HG03045 (cell line): ENCODE results near the gene MCM5.
"Not testable (repeated sequence)": the region's sequence is repeated elsewhere in the genome, so short reads cannot be mapped to it uniquely, and the experiment has no call there.

ENCODE experiments used
- ATAC-seq: cut with Tn5 transposase; IDR thresholded peaks from one replicate; pipeline ENCODE4 v1.9.1; 2021; ENCODE audit warnings: mild to moderate bottlenecking, moderate library complexity; ENCODE audit not compliant: unreplicated experiment

MCM5 gene

DNA sequence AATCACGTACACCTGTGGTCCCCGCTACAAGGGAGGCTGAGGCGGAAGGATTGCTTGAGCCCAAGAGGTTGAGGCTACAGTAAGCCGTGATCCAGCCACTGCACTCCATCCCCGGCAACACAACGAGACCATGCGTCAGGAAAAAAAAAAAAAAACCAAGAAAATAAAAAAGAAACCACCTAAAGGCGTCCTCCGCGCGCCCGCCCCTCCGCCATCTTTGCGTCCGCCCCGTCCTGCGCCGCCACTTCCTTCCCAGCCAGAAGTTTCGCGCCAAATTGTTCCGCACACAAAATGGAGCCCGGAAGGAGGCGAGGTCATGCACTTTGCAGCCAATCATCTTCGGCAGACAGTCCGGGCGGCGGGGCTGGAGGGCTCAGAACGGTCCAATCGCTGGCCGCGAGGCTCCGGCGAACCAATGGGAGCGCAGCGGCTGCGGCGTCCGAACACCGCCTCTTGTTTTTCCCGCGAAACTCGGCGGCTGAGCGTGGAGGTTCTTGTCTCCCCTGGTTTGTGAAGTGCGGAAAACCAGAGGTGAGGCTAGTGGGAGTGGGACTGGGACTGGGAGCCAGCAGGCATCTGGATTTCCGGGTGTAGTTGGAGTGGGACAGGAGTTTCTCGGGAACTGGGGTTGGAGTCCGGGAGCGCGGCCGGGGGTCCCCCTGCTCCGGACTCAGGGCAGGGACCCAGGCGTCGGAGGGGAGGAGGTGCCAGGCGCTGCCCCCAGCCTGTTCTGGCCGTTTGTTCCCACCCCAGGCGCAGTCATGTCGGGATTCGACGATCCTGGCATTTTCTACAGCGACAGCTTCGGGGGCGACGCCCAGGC lies at the start of gene MCM5:
Gene MCM5 (plus strand): TSS at position 463 of the 823 bp plus-strand sequence. CDS start 299 bp downstream, at position 762.
- ATAC-seq: peak; percentile 95

DNA sequence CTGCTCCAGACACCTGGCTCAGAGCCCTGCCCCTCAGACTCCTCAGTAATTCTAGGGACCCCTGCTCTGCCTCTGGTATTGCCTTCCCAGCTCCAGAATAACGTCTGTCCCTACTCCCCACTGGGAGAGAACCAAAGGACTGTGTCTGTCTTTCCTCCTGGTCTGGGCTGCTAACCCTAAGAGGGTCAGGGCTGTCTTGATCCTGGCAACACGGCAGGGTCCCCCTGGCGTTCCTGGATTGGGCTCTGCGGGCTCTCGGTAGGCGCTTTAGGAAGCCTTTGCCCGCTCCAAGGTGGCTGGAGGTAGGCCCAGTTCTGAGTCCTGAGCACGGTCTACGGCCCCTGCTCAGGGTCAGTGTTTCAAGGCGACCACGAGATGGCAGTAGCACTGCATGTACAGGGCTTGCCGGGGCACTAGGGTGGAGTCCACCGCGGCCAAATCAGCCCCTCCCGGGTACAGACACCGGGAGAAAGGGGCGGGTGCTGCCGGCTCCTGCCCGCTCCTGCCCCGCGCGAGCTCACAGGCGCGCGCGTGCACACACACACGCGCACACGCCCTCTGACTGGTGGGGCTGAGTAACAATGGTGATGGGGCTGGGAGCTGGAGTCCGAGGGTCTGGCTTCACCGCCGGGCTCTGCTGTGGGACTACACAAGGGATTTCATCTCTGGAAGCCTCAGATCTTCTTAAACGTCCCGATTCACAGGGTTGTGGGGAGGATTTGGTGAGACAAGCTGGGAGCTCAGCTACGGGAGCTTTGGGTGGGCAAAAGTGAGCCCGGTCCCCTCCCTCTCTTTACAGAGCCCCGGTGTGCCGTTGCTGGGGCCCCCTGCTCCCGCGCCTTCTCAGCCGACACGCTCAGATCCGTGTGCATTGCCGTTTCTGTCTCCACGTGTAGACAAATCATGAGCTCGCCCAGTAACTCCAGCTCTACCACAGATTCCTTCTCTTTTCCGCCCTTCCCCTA lies 49.1 kb upstream of the MCM5 start:
- peak; percentile 61 for ATAC-seq

DNA sequence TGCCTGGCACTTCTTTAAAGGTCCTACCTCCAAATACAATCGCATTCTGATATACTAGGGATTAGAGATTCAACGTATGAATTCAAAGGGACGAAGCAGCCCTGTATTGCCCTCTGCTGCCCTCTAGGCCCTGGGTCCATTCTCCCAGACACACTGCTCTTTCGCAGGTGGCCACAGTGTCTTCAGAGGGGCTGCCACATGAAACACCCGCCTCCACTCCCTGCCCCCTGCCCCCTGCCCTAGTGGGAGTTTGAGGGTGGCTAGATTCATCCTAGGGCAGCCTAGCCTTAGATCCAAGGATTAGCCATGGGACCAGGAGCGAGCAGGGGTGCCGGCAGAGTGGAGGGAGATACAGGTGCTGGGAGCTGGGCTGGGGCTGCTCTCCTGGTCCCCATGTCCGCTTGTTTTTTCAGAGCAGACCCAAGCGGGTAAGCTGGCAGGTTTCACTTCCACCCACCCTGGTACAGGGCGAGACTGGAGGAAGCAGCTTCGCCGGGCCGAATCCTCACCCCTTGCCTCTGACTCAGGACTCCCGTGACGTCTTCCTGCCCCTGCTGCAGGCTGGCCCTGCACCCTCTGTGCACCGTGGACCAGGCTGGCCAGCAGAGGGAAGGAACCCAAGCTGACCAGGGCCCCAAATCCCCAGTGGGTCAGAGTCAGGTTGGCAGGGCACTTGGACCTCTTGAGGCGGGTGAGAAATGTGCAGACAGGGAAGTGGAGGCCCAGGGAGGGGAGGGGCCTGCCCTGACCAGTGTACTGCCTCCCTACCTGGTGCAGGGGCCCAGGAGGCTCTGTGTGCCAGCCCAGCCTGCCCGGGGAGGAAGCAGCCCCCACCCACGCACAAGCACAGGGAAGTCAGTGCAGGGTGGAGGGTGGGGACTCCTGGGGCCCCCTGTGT lies 47.5 kb upstream of the MCM5 start:
- ATAC-seq: no peak

DNA sequence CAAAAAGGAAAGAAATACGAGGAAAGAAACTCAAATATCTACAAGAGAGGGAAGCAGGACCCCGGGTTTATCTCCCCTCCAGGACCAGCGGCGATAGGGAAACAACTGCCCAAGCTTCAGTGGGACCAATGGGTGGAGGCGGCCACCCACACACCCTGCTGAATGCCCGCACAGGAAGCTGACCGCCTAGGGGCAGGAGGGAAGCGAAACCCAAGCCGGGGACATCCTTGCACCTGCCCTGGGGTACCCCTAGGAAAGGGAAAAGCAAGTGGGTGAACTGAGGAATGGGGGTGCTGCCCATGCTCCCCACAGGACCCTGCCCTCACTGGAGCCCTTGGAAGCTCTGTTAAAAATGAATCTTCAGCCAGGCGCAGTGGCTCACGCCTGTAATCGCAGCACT lies 46.6 kb upstream of the MCM5 start:
- no peak for ATAC-seq

GRCh38 chr22:35354068-35354467 lies 45.9 kb upstream of the MCM5 start:
- ATAC-seq: no peak

DNA sequence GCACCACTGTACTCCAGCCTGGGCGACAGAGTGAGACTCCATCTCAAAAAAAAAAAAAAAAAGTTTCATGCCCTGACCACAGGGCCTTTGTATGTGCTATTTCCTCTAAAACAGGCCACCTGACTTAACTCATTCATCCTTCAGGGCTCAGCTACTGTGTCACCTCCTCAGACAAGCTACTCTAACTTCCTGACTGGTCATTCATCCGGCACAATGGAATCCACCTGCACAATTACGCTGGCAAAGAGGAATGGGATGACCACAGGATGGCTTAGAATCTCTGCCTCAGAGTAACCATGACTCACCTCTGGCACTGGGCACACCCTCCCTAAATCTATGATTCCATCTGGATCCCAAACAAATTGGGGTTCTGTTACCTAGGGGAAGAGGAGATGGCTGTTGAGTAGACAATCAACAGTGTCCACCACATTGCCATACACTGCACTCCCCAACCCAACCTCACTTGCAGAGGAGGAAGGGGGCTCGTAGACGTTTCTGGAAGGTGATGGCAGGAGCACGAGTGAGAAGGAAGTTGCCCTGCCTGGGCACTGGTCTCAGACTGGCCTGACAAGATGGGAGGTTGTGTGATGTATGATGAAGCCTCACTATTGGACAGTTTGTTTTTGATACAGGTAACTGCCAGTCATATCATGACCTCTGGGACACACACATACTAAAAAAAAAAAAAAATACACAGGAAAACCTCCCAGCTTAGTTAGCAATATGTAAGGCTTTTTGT lies 41.9 kb upstream of the MCM5 start:
- ATAC-seq: no peak

- no peak for ATAC-seq
Observed at GRCh38 chr22:35359380-35360065, 40.4 kb upstream of the MCM5 start.

DNA sequence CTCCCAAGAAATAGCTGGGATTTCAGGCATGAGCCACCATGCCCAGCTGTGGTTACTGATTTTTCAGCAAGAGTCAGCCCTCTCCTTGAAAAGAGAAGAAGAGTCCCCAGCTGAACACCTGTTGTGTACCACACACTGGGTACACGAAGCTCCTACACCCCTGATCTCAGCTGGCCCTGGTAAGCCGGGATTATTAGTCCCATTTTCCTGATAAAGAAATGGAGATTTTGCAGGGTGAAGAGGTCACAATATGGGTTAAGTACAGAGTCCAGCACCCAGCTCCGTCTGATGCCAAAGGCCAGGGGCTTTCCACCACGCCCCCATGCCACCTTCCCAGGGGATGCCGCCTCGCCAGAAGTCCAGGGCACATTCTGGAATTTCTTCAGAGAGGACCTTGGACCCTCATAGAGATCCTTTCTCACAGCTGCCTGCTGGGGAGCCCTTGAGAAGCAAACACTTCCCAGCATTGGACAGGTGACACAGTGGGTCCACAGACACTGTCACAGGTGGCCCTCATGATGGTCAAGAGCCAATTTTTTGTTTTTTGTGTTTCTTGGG lies 38.9 kb upstream of the MCM5 start:
- no peak for ATAC-seq

DNA sequence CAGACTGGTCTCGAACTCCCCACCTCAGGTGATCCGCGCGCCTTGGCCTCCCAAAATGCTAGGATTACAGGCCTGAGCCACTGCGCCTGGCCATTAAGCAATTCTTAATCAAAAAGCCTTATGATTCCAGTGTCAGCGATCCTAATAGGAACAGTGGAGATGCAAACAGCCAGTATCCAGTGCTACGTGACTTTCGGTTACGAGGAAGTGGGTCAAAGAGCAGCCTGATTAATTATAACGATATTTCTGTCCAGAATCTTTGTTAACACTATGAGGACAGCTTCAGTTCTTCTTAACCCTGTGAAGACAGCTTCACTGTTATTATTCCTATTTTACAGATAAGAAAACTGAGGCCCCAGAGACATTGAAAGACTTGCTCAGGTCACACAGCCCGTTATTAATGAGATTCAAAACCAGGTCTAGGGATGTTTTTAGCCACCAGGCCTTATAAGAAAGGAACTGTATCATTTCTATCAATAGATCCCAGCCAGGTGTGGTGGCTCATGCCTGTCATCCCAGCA lies 36.3 kb upstream of the MCM5 start:
- no peak for ATAC-seq

DNA sequence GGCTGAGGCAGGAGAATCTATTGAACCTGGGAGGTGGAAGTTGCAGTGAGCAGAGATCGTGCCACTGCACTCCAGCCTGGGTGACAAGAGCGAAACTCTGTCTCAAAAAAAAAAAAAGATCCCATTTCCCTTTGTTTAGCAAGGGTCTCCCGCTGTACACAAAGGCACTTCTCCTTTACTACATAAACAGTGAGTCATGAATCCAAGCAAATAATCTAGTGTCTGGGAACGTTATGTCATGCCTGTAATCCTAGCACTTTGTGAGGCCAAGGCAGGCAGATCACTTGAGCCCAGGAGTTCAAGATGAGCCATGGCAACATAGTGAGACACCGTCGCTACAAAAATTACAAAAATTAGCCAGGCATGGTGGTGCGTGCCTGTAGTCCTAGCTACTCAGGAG lies 35.7 kb upstream of the MCM5 start:
- not testable (repeated sequence) for ATAC-seq

GRCh38 chr22:35367331-35367886 lies 32.5 kb upstream of the MCM5 start:
- no peak for ATAC-seq

GRCh38 chr22:35368386-35368785 lies 31.6 kb upstream of the MCM5 start:
- ATAC-seq: no peak

- ATAC-seq: no peak
Observed at GRCh38 chr22:35369996-35370395, 29.9 kb upstream of the MCM5 start.

DNA sequence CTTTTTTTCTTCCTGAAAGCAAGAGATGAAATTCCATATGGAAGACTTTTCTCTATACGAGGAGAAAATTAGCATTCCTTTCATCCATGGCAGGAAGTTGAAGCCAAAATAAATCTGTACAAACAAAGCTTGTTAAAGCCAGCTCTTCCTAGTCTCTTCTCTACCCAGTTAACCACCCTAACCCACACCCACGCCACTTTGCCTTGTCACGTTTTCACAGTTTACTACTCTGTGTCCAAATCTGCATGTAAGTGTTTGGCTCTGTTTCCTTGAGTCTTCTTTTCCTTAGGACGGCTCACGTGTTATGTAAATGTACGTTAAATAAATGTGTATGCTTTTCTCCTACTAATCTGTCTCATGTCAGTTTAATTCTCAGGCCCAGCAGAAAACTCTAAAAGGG lies 26.2 kb upstream of the MCM5 start:
- ATAC-seq: no peak

DNA sequence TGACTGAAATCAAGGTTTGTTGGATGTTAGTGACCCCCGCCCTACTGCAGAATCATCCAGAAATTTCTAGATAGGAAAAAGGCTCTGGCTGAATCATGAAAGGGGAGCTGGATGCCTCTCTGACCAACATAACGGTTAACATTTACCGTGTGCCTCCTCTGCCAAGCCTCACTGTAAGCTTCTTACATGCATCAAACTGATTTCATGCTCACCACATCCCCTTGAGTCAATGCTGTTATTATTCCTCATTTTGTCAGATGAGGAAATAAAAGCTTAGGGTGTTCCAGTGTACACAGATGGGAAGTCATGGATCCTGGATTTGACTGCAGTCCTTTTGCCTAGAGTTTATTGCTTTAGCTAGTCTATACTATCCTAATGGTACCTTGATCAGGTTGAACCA lies 24.9 kb upstream of the MCM5 start:
- ATAC-seq: no peak

- ATAC-seq: no peak
Observed at GRCh38 chr22:35375526-35375925, 24.4 kb upstream of the MCM5 start.

DNA sequence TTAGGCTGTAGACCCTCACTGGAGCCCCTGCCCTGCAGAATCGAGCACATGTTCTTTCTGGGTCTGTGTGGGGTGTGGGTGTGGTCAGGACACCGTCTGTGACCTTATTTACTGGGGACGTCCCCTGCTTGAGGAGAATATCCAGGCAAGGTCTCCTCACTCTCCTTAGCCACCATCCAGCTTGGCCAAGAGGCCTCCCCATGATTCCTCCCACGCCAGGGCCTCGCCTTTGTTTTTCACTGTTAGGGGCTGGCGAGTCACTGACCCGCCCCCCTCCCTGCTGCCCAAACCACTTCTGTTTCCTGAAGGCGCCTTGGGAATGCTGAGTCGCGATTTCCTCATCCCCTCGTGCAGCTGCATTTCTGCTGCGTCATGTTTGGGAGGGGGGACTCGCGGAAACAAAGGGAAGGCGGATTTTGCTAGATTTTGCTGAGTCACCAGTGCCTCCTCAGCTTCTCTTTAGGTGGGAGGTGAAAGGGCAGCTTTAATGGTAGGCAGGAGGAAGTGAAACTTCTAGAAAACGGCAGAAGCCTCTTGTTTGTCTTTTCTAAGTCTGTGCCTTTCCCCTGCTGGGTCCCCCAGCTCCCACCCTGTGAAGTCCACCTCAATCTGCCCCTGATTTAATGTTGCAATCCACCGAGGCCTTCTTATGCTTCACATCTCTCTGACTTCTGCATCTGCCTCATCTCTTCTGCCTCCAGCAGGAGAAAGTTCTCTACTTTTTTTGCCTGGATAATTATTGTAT lies 23.0 kb upstream of the MCM5 start:
- ATAC-seq: peak; percentile 45

DNA sequence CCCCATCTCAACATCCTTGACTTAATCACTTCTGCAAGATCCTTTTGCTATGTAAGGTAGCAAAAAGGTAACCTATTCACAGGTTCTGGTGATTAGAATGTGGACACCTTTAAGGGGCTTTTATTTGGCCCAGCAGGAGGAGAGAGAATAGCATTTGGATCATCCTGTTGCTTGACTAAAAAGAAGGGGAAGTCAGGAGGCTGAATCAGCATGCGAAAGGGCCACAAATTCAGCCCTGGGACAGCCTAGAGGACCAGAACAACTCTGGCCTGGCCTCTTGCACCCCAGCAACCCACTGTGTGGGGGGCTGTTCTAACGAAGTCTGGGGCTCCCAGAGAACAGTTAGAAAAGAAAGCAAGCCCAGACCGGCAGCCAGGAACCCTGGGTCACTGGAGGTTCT lies 22.2 kb upstream of the MCM5 start:
- ATAC-seq: no peak
